Measurements from ENCODE around the gene LRRC39. TPM values are rescaled to one million over a fixed set of nuclear protein-coding genes. Genes with fewer than 3 reads are reported as not detected.

The LRRC39 gene
- 0.09 TPM in 2 replicates for total RNA-seq

GRCh38 chr1:100178091-100178490 is at the start of gene LRRC39:
TSS of gene LRRC39 (minus strand) at chr1:100178256. CDS start at chr1:100168516, 9,740 bp downstream.

GRCh38 chr1:100132566-100133477 is 45.2 kb downstream of the LRRC39 start, which contains the start of the genes SASS6 and TRMT13:
TSS of gene SASS6 (minus strand) at chr1:100132930. CDS start at chr1:100132814, 116 bp downstream.
TSS of gene TRMT13 (plus strand) at chr1:100133163. CDS start at chr1:100133169, 6 bp downstream.

Other genes starting within 250 kb of the LRRC39 start
- 16.5 and 23.2 TPM in 2 replicates for gene SLC35A3, start 208.3 kb downstream of the LRRC39 start, total RNA-seq
- 2.3 and 3.0 TPM in 2 replicates for gene SASS6, start 45.3 kb downstream of the LRRC39 start, total RNA-seq
- 9.4 and 12.5 TPM in 2 replicates for gene TRMT13, start 45.1 kb downstream of the LRRC39 start, total RNA-seq
- 4.1 and 6.6 TPM in 2 replicates for gene DBT, start 71.6 kb upstream of the LRRC39 start, total RNA-seq
- gene RTCA, start 88.0 kb upstream of the LRRC39 start, total RNA-seq: 38.0 and 43.2 TPM in 2 replicates
- gene CDC14A, start 174.2 kb upstream of the LRRC39 start, total RNA-seq: 6.5 and 10.6 TPM in 2 replicates

Measured in endothelial cell of coronary artery (primary cell).